PC-9 (cell line): Measurements from ENCODE around the gene NEK7. TPM values are rescaled to one million over a fixed set of nuclear protein-coding genes. Genes with fewer than 3 reads are reported as not detected.

Experiments
- BruUV-seq: library from RNA; stranded (reverse); fragments of 400-500 nt; replicated peaks from 2 replicates; lab custom pipeline; 2021; lab: Mats Ljungman, UMichigan
- CTCF ChIA-PET: fragments of 300-600 bp; sonication (Branson Sonifier 250); formaldehyde crosslinking; loops from one replicate; lab custom pipeline; 2022; ENCODE audit warnings: antibody characterized with exemption; lab: Charles Lee
- POLR2A ChIA-PET: fragments of 300-600 bp; sonication (Branson Sonifier 250); formaldehyde crosslinking; loops from one replicate; lab custom pipeline; 2022; ENCODE audit warnings: antibody characterized with exemption; ENCODE audit not compliant: unreplicated experiment; lab: Charles Lee
- DNase-seq, 2 experiments: peaks; one replicate each; pipeline versions ENCODE4 v3.0.0 to v3.0.0-alpha.2; 2015 to 2022; ENCODE audit warnings: mixed read lengths in 1 of 2
- H2AFZ ChIP-seq: fragments of 200-600 bp; sonication (generic); 2 replicates; pipeline ENCODE4 v1.8.1; 2017; ENCODE audit warnings: antibody characterized with exemption
- H3F3A ChIP-seq: fragments of 200-600 bp; sonication (generic); 2 replicates; pipeline ENCODE4 v1.8.1; 2017; ENCODE audit warnings: antibody characterized with exemption, mild to moderate bottlenecking, low read depth; ENCODE audit not compliant: insufficient read depth
- H3K27ac ChIP-seq: fragments of 200-600 bp; sonication (generic); 2 replicates; pipeline ENCODE4 v1.6.1; 2016; ENCODE audit warnings: mixed run types
- H3K27me3 ChIP-seq: fragments of 200-600 bp; sonication (generic); 2 replicates; pipeline ENCODE4 v1.6.1; 2016; ENCODE audit warnings: low read depth, mixed run types; ENCODE audit not compliant: insufficient read depth
- H3K36me3 ChIP-seq: fragments of 200-600 bp; sonication (generic); 2 replicates; pipeline ENCODE4 v1.6.1; 2016; ENCODE audit warnings: low read depth, mixed run types
- H3K4me1 ChIP-seq: fragments of 200-600 bp; sonication (generic); replicated peaks from 2 replicates; pipeline ENCODE4 v1.6.1; 2016; ENCODE audit warnings: mixed run types; ENCODE audit not compliant: insufficient read depth
- H3K4me2 ChIP-seq: fragments of 200-600 bp; sonication (generic); 2 replicates; pipeline ENCODE4 v1.6.1; 2017; ENCODE audit warnings: mixed run types
- H3K4me3 ChIP-seq: fragments of 200-600 bp; sonication (generic); 2 replicates; pipeline ENCODE4 v1.6.1; 2016; ENCODE audit warnings: mixed run types
- H3K79me2 ChIP-seq: fragments of 200-600 bp; sonication (generic); 2 replicates; pipeline ENCODE4 v1.6.1; 2017; ENCODE audit warnings: low read depth, mixed run types
- H3K9me2 ChIP-seq: fragments of 200-600 bp; sonication (generic); 2 replicates; pipeline ENCODE4 v1.8.1; 2017; ENCODE audit warnings: mild to moderate bottlenecking; ENCODE audit not compliant: insufficient read depth
- H3K9me3 ChIP-seq: fragments of 200-600 bp; sonication (generic); 2 replicates; pipeline ENCODE4 v1.8.1; 2016; ENCODE audit warnings: low read depth; ENCODE audit not compliant: insufficient read depth
- H4K20me1 ChIP-seq: fragments of 200-600 bp; sonication (generic); 2 replicates; pipeline ENCODE4 v1.8.1; 2017; ENCODE audit not compliant: insufficient read depth
- CTCF ChIP-seq: fragments of 200-600 bp; sonication (generic); conservative IDR thresholded peaks from 2 replicates; pipeline ENCODE4 v1.6.1; 2017; ENCODE audit warnings: mixed run types, antibody characterized with exemption, mild to moderate bottlenecking, moderate library complexity
- EZH2 ChIP-seq: fragments of 200-600 bp; sonication (generic); IDR thresholded peaks from 2 replicates; pipeline ENCODE4 v1.8.0; 2017; ENCODE audit warnings: antibody characterized with exemption, low read depth
- intact Hi-C: fragments of 100-400 bp; cut with micrococcal nuclease; formaldehyde crosslinking; loops from one replicate; pipeline ENCODE4 v1.10.0; 2022; ENCODE audit not compliant: unreplicated experiment
- total RNA-seq: library from RNA; stranded (reverse); gene quantifications from 2 replicates; pipeline ENCODE4 v1.2.3, GENCODE V29; 2021

NEK7 gene
- total RNA-seq, 1 experiment from 2014 or later, result 67.4 TPM

- intact Hi-C loops, result no loop called here
- Histone ChIP-seq H3K79me2 (no peaks in the 10 kb centered on the region), H3K27me3 (no peaks in the 10 kb centered on the region), H3K27ac (no peak overlapping the region), H3K4me3 (no peak overlapping the region), H4K20me1 (no peaks in the 10 kb centered on the region), H3K4me2 (no peak overlapping the region), H3F3A (no peaks in the 10 kb centered on the region), H3K9me2 (0 out of 2 replicates have a peak, but pooled peaks cover 5% of the 10 kb centered on the region), H2AFZ (no peak overlapping the region), H3K36me3 (no peaks in the 10 kb centered on the region), H3K9me3 (no peaks in the 10 kb centered on the region), H3K4me1 (no peaks in the 10 kb centered on the region)
- no TSS peak for BruUV-seq
- POLR2A ChIA-PET, result no interaction called here
- TF ChIP-seq EZH2 (no peak), CTCF (0 out of 2 replicates have a peak, but pooled peaks have one; percentile 27)
- CTCF ChIA-PET, result no interaction called here
- DNase-seq, result no peak
Measured at GRCh38 chr1:198350456-198350855, 193.7 kb downstream of the NEK7 start.

GRCh38 chr1:198352975-198353695, 196.3 kb downstream of the NEK7 start:
- Histone ChIP-seq H2AFZ (no peak overlapping the region), H3K36me3 (no peaks in the 10 kb centered on the region), H3K9me2 (0 out of 2 replicates have a peak, but pooled peaks cover 5% of the 10 kb centered on the region), H3K4me1 (no peaks in the 10 kb centered on the region), H3K79me2 (no peaks in the 10 kb centered on the region), H3K27me3 (no peaks in the 10 kb centered on the region), H3F3A (no peaks in the 10 kb centered on the region), H3K27ac (no peak overlapping the region), H3K4me3 (no peak overlapping the region), H3K9me3 (no peaks in the 10 kb centered on the region), H3K4me2 (no peak overlapping the region), H4K20me1 (no peaks in the 10 kb centered on the region)
- BruUV-seq, result no TSS peak
- POLR2A ChIA-PET, result no interaction called here
- no peak for DNase-seq
- intact Hi-C loops, result no loop called here
- TF ChIP-seq EZH2 (no peak), CTCF (no peak)
- CTCF ChIA-PET, result no interaction called here

GRCh38 chr1:198357937-198358336, 201.1 kb downstream of the NEK7 start:
- Histone ChIP-seq H3F3A (no peaks in the 10 kb centered on the region), H3K79me2 (no peaks in the 10 kb centered on the region), H3K4me3 (no peak overlapping the region), H3K36me3 (no peaks in the 10 kb centered on the region), H3K4me1 (no peaks in the 10 kb centered on the region), H3K9me3 (no peaks in the 10 kb centered on the region), H4K20me1 (no peaks in the 10 kb centered on the region), H3K27me3 (no peaks in the 10 kb centered on the region), H3K4me2 (no peak overlapping the region), H2AFZ (no peak overlapping the region), H3K27ac (no peak overlapping the region), H3K9me2 (peaks cover 7% of the 10 kb centered on the region; the same call in 1 of the 2 replicates)
- CTCF ChIA-PET, result no interaction called here
- POLR2A ChIA-PET, result no interaction called here
- intact Hi-C loops, result no loop called here
- TF ChIP-seq CTCF, result no peak
- no peak for TF ChIP-seq EZH2
- no TSS peak for BruUV-seq
- DNase-seq, result no peak
